ENCODE results near the gene SLC25A10.
A peak's percentile ranks its signal among the peaks of the same experiment; 100 is the strongest.

Gene SLC25A10

DNA sequence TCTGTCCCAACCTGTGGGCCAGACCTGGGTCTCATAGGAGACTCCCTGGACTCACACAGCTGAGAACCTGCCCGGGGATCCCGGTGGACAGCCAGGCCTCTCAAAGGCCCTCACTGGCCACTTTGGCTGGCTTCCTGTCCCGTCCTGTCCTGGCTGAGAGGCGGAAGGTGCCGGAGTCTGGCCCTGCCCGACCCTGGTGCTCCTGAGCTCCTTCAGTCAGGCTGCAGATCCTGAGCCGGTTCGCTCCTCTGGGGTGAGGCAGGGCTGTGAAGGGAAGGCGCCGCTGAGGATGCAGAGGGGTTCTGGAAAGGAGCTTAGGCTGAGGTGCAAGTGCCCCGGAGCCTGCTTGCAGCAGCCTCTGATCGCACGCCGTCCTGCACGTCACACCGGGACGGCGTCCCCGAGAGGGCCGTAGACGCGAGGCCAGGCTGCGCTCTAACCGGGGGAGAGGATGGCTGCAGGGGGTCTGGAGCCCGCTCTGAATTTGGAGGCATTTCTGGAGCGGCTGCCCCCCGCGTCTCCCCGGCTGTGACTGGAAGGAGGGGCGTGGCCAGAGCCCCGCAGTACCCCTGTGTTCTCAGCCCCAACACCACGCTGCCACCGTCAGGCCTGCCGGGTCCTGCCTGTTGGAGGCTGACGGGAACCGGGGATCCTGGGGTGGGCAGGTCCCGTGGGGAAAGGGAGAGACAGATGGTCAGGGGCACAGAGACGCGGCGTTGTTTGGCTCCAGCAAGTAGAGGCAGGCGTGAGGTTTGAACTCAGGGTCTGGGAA, 24.1 kb upstream of the SLC25A10 start:
- DNase-seq (ENCODE audit: low read depth): no peak

DNA sequence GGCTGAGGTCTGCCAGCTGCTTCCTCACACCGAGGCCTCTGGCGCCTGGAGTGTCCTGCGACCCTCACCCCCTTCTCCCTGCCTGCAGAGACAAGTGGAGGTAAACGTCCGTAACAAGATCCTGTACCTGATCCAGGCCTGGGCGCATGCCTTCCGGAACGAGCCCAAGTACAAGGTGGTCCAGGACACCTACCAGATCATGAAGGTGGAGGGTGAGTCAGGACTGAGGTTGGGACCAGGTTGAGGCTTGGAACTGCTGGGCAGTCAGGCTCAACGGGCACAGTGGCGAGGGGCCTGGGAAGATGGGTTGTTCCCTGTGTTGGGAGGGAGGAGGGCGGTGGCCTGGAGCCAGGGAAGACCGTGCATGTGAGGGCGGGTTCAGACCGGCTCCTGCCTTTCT, 23.5 kb upstream of the SLC25A10 start:
- DNase-seq (ENCODE audit: low read depth): no peak

GRCh38 chr17:81690066-81690465, 22.0 kb upstream of the SLC25A10 start:
- no peak for DNase-seq (ENCODE audit: low read depth)

- no peak for DNase-seq (ENCODE audit: low read depth)
These were observed 21.5 kb upstream of the SLC25A10 start for GRCh38 chr17:81690549-81690948.

- DNase-seq (ENCODE audit: low read depth): no peak
These were observed 20.9 kb upstream of the SLC25A10 start for GRCh38 chr17:81691196-81691595.

DNA sequence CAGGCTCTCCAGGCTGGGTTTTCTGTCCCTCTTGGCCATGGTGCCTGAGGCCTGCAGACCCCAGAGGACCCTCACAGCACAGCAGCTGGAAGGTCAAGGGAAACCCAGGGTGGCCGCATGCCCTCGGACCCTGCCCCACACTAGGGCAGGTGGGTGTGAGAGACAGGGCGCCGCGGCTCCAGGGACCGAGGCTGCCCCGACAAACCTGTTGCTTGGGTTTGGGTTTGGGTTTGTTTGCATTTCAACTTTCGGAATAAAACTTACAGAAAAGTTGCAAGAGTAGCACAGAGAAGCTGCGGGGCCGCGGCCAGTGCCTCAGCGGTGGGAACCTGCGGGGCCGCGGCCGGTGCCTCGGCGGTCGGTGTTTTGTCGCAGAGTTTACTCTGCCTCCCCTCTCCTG, 20.5 kb upstream of the SLC25A10 start:
- no peak for DNase-seq (ENCODE audit: low read depth)

DNA sequence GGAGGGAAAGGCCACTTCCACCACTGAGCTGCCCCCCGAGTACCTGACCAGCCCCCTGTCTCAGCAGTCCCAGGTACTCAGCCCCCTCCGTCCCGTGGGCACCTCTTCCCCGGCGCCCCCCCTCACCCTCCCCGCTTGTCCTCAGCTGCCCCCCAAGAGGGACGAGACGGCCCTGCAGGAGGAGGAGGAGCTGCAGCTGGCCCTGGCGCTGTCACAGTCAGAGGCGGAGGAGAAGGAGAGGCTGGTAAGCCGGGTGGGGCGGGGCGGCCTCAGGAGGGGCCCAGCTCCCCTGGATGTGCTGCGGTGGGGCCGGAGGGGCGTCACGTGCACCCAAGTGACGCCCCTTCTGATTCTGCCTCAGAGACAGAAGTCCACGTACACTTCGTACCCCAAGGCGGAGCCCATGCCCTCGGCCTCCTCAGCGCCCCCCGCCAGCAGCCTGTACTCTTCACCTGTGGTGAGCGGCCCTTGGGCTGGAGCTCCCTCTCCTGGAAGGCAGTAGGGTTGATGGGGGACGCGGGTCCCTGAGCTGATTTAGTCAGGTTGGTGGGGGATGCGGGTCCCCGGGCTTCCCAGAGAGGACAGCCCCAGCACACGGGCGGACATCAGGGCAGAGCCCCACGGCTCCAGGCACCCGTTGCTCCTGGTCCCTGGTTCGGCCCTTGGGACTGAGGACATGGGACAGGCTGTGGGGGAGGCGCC, 18.4 kb upstream of the SLC25A10 start:
- no peak for DNase-seq (ENCODE audit: low read depth)

DNA sequence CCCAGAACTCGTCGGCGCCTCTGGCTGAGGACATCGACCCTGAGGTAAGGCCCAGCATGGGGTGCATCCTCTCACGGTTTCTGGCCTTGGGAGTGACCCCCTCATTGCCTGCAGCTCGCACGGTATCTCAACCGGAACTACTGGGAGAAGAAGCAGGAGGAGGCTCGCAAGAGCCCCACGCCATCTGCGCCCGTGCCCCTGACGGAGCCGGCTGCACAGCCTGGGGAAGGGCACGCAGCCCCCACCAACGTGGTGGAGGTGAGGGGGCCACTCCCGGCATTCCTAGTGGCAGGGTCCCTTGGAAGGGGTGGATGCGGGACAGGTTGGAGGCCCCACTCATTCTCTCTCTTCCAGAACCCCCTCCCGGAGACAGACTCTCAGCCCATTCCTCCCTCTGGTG, 17.3 kb upstream of the SLC25A10 start:
- no peak for DNase-seq (ENCODE audit: low read depth)

DNA sequence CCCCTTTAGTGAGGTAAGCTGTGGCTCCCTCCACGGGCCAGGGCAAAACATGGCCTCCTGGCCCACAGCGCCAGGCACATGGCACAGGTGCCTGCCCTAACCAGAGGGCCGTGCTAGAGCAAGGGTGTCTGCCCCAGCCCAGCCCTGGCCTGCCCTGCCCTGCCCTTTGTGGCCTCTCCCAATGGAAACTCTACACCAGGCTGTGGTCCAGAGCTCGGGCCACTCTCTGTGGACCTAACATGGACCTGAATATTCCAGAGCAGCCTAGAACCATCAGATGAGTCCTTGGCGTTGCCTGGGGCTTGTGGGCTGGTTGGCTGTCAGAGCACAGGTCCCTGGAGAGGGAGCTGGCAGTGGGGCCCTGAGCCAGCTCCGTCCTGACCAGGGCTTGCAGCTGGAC, 16.9 kb upstream of the SLC25A10 start:
- no peak for DNase-seq (ENCODE audit: low read depth)

GRCh38 chr17:81695801-81696200, 16.3 kb upstream of the SLC25A10 start:
- no peak for DNase-seq (ENCODE audit: low read depth)

DNA sequence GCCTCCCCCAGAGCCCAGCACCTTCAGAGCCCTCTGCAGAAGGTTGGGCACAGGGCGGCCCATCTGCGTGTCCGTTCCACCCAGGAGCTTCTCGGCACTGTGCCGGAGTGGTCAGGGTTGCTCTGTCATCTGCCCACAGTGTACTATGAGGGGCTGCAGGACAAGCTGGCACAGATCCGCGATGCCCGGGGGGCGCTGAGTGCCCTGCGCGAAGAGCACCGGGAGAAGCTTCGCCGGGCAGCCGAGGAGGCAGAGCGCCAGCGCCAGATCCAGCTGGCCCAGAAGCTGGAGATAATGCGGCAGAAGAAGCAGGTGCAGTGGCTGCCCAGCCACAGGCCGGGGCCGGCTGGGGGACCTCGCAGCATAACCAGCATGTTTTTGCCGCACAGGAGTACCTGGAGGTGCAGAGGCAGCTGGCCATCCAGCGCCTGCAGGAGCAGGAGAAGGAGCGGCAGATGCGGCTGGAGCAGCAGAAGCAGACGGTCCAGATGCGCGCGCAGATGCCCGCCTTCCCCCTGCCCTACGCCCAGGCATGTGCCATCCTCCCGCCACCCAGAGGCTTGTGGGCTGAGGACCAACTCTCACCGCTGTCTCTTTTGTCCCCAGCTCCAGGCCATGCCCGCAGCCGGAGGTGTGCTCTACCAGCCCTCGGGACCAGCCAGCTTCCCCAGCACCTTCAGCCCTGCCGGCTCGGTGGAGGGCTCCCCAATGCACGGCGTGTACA, 15.7 kb upstream of the SLC25A10 start:
- DNase-seq (ENCODE audit: low read depth): no peak

DNA sequence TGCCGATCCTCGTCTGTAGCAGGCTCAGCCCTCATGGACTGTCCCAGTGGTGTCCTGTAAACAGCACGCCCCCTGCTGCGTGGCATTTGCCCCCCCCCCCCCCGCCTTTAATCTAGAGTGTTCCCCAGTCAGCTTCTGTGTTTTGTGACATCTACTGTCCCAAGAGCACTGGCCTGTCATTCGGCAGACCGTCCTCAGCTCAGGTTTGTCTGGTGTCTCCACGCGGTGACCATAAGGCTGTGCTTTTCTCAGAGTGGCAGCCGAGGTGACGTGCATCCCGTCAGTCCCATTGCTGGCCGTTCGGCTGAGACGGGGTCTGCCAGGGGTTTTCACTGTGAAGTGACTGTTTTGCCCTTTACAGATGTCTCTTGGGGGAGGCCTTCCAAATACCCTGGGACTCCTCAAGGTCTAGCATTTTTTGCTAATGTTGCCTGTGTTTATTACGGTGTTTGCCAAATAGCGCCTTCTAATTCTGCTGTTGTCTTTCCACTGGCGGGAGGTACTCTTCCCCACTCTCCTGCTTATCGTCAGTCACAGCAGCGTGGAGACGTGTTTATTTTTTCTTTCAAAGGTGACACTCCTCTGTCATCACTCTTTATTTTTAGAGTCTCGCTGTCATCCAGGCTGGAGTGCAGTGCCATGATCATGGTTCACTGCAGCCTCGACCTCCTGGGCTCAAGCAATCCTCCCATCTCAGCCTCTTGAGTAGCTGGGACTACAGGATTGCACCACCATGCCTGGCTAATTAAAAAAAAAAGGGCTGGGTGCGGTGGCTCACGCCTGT, 14.6 kb upstream of the SLC25A10 start:
- no peak for DNase-seq (ENCODE audit: low read depth)

GRCh38 chr17:81700353-81701287, 11.5 kb upstream of the SLC25A10 start:
- DNase-seq (ENCODE audit: low read depth): no peak

DNA sequence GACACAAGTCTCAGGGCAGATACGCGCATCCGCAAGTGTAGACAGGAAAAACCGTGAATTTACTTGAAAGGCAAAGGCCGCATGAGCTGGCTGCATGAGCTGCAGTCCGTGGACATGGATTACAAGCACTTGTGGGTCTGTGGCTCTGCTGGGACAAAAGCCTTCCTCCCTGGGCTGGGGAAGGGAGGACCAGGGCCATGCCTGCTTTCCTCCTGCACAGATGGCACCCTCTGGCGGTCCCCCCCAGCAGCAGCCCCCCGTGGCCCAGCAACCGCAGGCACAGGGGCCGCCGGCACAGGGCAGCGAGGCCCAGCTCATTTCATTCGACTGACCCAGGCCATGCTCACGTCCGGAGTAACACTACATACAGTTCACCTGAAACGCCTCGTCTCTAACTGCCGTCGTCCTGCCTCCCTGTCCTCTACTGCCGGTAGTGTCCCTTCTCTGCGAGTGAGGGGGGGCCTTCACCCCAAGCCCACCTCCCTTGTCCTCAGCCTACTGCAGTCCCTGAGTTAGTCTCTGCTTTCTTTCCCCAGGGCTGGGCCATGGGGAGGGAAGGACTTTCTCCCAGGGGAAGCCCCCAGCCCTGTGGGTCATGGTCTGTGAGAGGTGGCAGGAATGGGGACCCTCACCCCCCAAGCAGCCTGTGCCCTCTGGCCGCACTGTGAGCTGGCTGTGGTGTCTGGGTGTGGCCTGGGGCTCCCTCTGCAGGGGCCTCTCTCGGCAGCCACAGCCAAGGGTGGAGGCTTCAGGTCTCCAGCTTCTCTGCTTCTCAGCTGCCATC, 10.6 kb upstream of the SLC25A10 start:
- DNase-seq (ENCODE audit: low read depth): no peak

GRCh38 chr17:81702934-81703746, 8.9 kb upstream of the SLC25A10 start, which contains the start of gene MRPL12:
MRPL12 (plus strand) TSS chr17:81703367; CDS start chr17:81703502, 135 bp downstream.
- DNase-seq (ENCODE audit: low read depth): peak; percentile 88

- no peak for DNase-seq (ENCODE audit: low read depth)
These were observed 8.1 kb upstream of the SLC25A10 start for GRCh38 chr17:81703747-81704654.

GRCh38 chr17:81705518-81706231, 6.4 kb upstream of the SLC25A10 start:
- no peak for DNase-seq (ENCODE audit: low read depth)

DNA sequence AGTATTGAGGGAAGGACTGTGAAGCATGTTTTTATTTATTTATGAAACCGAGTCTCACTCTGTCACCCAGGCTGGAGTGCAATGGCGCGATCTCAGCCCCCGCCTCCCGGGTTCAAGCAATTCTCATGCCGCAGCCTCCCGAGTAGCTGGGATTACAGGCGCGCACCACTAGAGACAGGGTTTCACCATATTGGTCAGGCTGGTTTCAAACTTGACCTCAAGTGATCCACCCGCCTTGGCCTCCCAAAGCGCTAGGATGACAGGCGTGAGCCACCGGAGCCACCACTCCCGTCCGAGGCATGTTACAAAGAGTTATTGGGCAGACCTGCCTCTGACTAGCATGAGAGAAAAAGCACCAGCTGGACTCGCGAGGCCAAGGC, 5.9 kb upstream of the SLC25A10 start:
- DNase-seq (ENCODE audit: low read depth): no peak
